ENCODE results near the gene NPTXR. TPM values are rescaled to one million over a fixed set of nuclear protein-coding genes. Genes with fewer than 3 reads are reported as not detected.

The NPTXR gene
- total and polyA plus RNA-seq, 4 experiments from 2014 or later: 0.31 to 9.0 (median 4.6) TPM

GRCh38 chr22:38799265-38800002, 44.4 kb downstream of the NPTXR start:
- no peak overlapping the region for H3K4me3 ChIP-seq (ENCODE audit: low read length in 2 of 2)
- H3K27ac ChIP-seq (ENCODE audit: low read depth, low read length): no peak overlapping the region
- H3K4me1 ChIP-seq (ENCODE audit: insufficient read depth, low read length): peaks cover 4% of the 10 kb centered on the region
- no peak for DNase-seq
- no peak overlapping the region for H3K27ac Mint-ChIP-seq
- peaks cover 7 to 10% (median 9%) of the 10 kb centered on the region in 4 donors for H3K4me1 Mint-ChIP-seq
- H3K9me3 ChIP-seq (ENCODE audit: control insufficient read depth in 1 of 2, low read length in 2 of 2): no peaks in the 10 kb centered on the region
- H3K36me3 Mint-ChIP-seq: no peaks in the 10 kb centered on the region
- H3K9me3 Mint-ChIP-seq: peaks cover 0 to 6% (median under 1%) of the 10 kb centered on the region in 8 donors
- ChIA-PET POLR2A (ENCODE audit: partially characterized antibody) (no interaction called here), CTCF (ENCODE audit: partially characterized antibody) (no interaction called here)
- H3K36me3 ChIP-seq (ENCODE audit: insufficient read depth, low read length): no peaks in the 10 kb centered on the region
- intact Hi-C loops (cut with micrococcal nuclease): no loop called here
- H3K27me3 ChIP-seq (ENCODE audit: insufficient read depth, low read length): no peaks in the 10 kb centered on the region
- H3K27me3 Mint-ChIP-seq: peaks cover 11 to 32% of the 10 kb centered on the region in 2 donors
- H3K4me3 Mint-ChIP-seq: no peak overlapping the region

- Mint-ChIP-seq H3K4me3 (peak overlapping the region in 1 of 8 donors; percentile 14), H3K4me1 (peaks cover 10 to 14% (median 12%) of the 10 kb centered on the region in 4 donors), H3K27ac (peak overlapping the region in 1 of 7 donors; percentile 17), H3K27me3 (peaks cover 11 to 32% of the 10 kb centered on the region in 2 donors), H3K36me3 (no peaks in the 10 kb centered on the region), H3K9me3 (peaks cover 0 to 6% (median under 1%) of the 10 kb centered on the region in 8 donors)
- Histone ChIP-seq H3K4me3 (ENCODE audit: low read length in 2 of 2) (no peak overlapping the region), H3K27me3 (ENCODE audit: insufficient read depth, low read length) (no peaks in the 10 kb centered on the region), H3K4me1 (ENCODE audit: insufficient read depth, low read length) (peaks cover 7% of the 10 kb centered on the region), H3K36me3 (ENCODE audit: insufficient read depth, low read length) (no peaks in the 10 kb centered on the region), H3K27ac (ENCODE audit: low read depth, low read length) (no peak overlapping the region), H3K9me3 (ENCODE audit: control insufficient read depth in 1 of 2, low read length in 2 of 2) (no peaks in the 10 kb centered on the region)
- no peak for DNase-seq
- intact Hi-C loops (cut with micrococcal nuclease): no loop called here
- POLR2A ChIA-PET (ENCODE audit: partially characterized antibody): no interaction called here
- CTCF ChIA-PET (ENCODE audit: partially characterized antibody): no interaction called here
Measured at GRCh38 chr22:38798496-38798895, 45.3 kb downstream of the NPTXR start.

GRCh38 chr22:38796262-38796957, 47.4 kb downstream of the NPTXR start:
- Histone ChIP-seq H3K4me1 (ENCODE audit: insufficient read depth, low read length) (peaks cover 16% of the 10 kb centered on the region), H3K36me3 (ENCODE audit: insufficient read depth, low read length) (no peaks in the 10 kb centered on the region), H3K9me3 (ENCODE audit: control insufficient read depth in 1 of 2, low read length in 2 of 2) (no peaks in the 10 kb centered on the region), H3K4me3 (ENCODE audit: low read length in 2 of 2) (no peak overlapping the region), H3K27ac (ENCODE audit: low read depth, low read length) (no peak overlapping the region), H3K27me3 (ENCODE audit: insufficient read depth, low read length) (no peaks in the 10 kb centered on the region)
- H3K27me3 Mint-ChIP-seq: peaks cover 6 to 27% of the 10 kb centered on the region in 2 donors
- H3K4me1 Mint-ChIP-seq: peaks cover 15 to 22% (median 19%) of the 10 kb centered on the region in 4 donors
- H3K36me3 Mint-ChIP-seq: peaks cover 0 to 5% of the 10 kb centered on the region in 2 donors
- H3K9me3 Mint-ChIP-seq: peaks cover 0 to 6% (median 0%) of the 10 kb centered on the region in 8 donors
- CTCF ChIA-PET (ENCODE audit: partially characterized antibody): no interaction called here
- peak overlapping the region in 2 of 7 donors; percentile 29 to 58 for H3K27ac Mint-ChIP-seq
- intact Hi-C loops (cut with micrococcal nuclease): no loop called here
- POLR2A ChIA-PET (ENCODE audit: partially characterized antibody): no interaction called here
- DNase-seq: no peak
- peak overlapping the region in 1 of 8 donors; percentile 8 for H3K4me3 Mint-ChIP-seq

GRCh38 chr22:38795569-38795968, 48.3 kb downstream of the NPTXR start:
- Histone ChIP-seq H3K4me3 (ENCODE audit: low read length in 2 of 2) (no peak overlapping the region), H3K36me3 (ENCODE audit: insufficient read depth, low read length) (no peaks in the 10 kb centered on the region), H3K27ac (ENCODE audit: low read depth, low read length) (no peak overlapping the region), H3K4me1 (ENCODE audit: insufficient read depth, low read length) (peaks cover 16% of the 10 kb centered on the region), H3K9me3 (ENCODE audit: control insufficient read depth in 1 of 2, low read length in 2 of 2) (no peaks in the 10 kb centered on the region), H3K27me3 (ENCODE audit: insufficient read depth, low read length) (no peaks in the 10 kb centered on the region)
- H3K27me3 Mint-ChIP-seq: peaks cover 4 to 24% of the 10 kb centered on the region in 2 donors
- CTCF ChIA-PET (ENCODE audit: partially characterized antibody): no interaction called here
- peak overlapping the region in 3 of 8 donors; percentile 2 to 38 (median 9) for H3K4me3 Mint-ChIP-seq
- peaks cover 0 to 6% (median 0%) of the 10 kb centered on the region in 8 donors for H3K9me3 Mint-ChIP-seq
- intact Hi-C loops (cut with micrococcal nuclease): loop anchor here (2.0 kb wide), 1 partner anchor 39 kb away; no protein-coding TSS in a partner anchor
- POLR2A ChIA-PET (ENCODE audit: partially characterized antibody): interaction anchor here (1.0 kb wide), 1 partner anchor 524 kb away, joined by 3 read pairs; the partner anchor contains the start of gene RPL3
- no peak for DNase-seq
- peak overlapping the region in 2 of 7 donors; percentile 32 to 57 for H3K27ac Mint-ChIP-seq
- H3K4me1 Mint-ChIP-seq: peaks cover 15 to 22% (median 19%) of the 10 kb centered on the region in 4 donors
- H3K36me3 Mint-ChIP-seq: peaks cover 0 to 5% of the 10 kb centered on the region in 2 donors

- ChIA-PET POLR2A (ENCODE audit: partially characterized antibody) (interaction anchor here (1.1 to 2.2 kb wide), 4 partner anchors 25 to 61 kb away, joined by 4 to 9 read pairs (median 6); no protein-coding TSS in a partner anchor), CTCF (ENCODE audit: partially characterized antibody) (no interaction called here)
- Histone ChIP-seq H3K27ac (ENCODE audit: low read depth, low read length) (peak within 1 kb of the TSS; percentile 78), H3K9me3 (ENCODE audit: control insufficient read depth in 1 of 2, low read length in 2 of 2) (no peaks in the 10 kb centered on the region), H3K36me3 (ENCODE audit: insufficient read depth, low read length) (no peaks in the 10 kb centered on the region), H3K27me3 (ENCODE audit: insufficient read depth, low read length) (no peaks in the 10 kb centered on the region), H3K4me1 (ENCODE audit: insufficient read depth, low read length) (peaks cover 16% of the 10 kb centered on the region), H3K4me3 (ENCODE audit: low read length in 2 of 2) (peak within 1 kb of the TSS; percentile 52 to 62)
- H3K27me3 Mint-ChIP-seq: peaks cover 4 to 23% of the 10 kb centered on the region in 2 donors
- peaks cover 0 to 6% of the 10 kb centered on the region in 2 donors for H3K36me3 Mint-ChIP-seq
- peaks cover 15 to 22% (median 18%) of the 10 kb centered on the region in 4 donors for H3K4me1 Mint-ChIP-seq
- H3K27ac Mint-ChIP-seq: peak within 1 kb of the TSS; percentile 88 to 97 (median 94)
- H3K4me3 Mint-ChIP-seq: peak within 1 kb of the TSS; percentile 88 to 93 (median 91)
- intact Hi-C loops (cut with micrococcal nuclease): loop anchor here (1.0 to 2.0 kb wide), 3 partner anchors 37 to 113 kb away; partner anchors contain the start of gene TOMM22
- peaks cover 0 to 3% (median 0%) of the 10 kb centered on the region in 8 donors for H3K9me3 Mint-ChIP-seq
- peak; percentile 93 to 96 (median 95) for DNase-seq
Measured at GRCh38 chr22:38793721-38794466, 49.9 kb downstream of the NPTXR start, which contains the start of gene DNAL4. Gene DNAL4, minus strand, starts transcription at chr22:38794143. Its CDS starts 11,412 bp downstream, at chr22:38782731.

GRCh38 chr22:38793317-38793716, 50.5 kb downstream of the NPTXR start:
- Mint-ChIP-seq H3K4me3 (peak overlapping the region; percentile 88 to 93 (median 91)), H3K4me1 (peaks cover 10 to 18% (median 13%) of the 10 kb centered on the region in 4 donors), H3K36me3 (peaks cover 0 to 9% of the 10 kb centered on the region in 2 donors), H3K9me3 (no peaks in the 10 kb centered on the region), H3K27me3 (peaks cover 4 to 17% of the 10 kb centered on the region in 2 donors), H3K27ac (peak overlapping the region; percentile 66 to 97 (median 94))
- intact Hi-C loops (cut with micrococcal nuclease): no loop called here
- POLR2A ChIA-PET (ENCODE audit: partially characterized antibody): interaction anchor here (1.1 to 2.2 kb wide), 3 partner anchors 24 to 41 kb away, joined by 4 to 7 read pairs (median 5); no protein-coding TSS in a partner anchor
- H3K27me3 ChIP-seq (ENCODE audit: insufficient read depth, low read length): no peaks in the 10 kb centered on the region
- H3K4me1 ChIP-seq (ENCODE audit: insufficient read depth, low read length): peaks cover 16% of the 10 kb centered on the region
- CTCF ChIA-PET (ENCODE audit: partially characterized antibody): interaction anchor here (1.3 kb wide), 1 partner anchor 27 kb away, joined by 3 read pairs; no protein-coding TSS in a partner anchor
- H3K27ac ChIP-seq (ENCODE audit: low read depth, low read length): peak overlapping the region; percentile 78
- no peak for DNase-seq
- peak overlapping the region; percentile 52 to 62 for H3K4me3 ChIP-seq (ENCODE audit: low read length in 2 of 2)
- no peaks in the 10 kb centered on the region for H3K9me3 ChIP-seq (ENCODE audit: control insufficient read depth in 1 of 2, low read length in 2 of 2)
- no peaks in the 10 kb centered on the region for H3K36me3 ChIP-seq (ENCODE audit: insufficient read depth, low read length)

Measured in CD4-positive, alpha-beta memory T cell (primary cell).